Measurements from ENCODE around the gene CEND1.

The CEND1 gene

GRCh38 chr11:811446-812245 lies 21.8 kb upstream of the CEND1 start:
- DNase-seq: no peak

- DNase-seq: no peak
Observed at GRCh38 chr11:810040-810567, 20.2 kb upstream of the CEND1 start.

- peak; percentile 87 for DNase-seq
Observed at GRCh38 chr11:809287-810039, 19.6 kb upstream of the CEND1 start, which contains the start of gene RPLP2. Gene RPLP2, plus strand, starts transcription at chr11:809967. Its CDS starts 268 bp downstream, at chr11:810235.

- no peak for DNase-seq
Observed at GRCh38 chr11:808427-809286, 18.8 kb upstream of the CEND1 start.

- no peak for DNase-seq
Observed at GRCh38 chr11:804599-804964, 14.7 kb upstream of the CEND1 start.

- no peak for DNase-seq
Observed at GRCh38 chr11:803770-804598, 14.1 kb upstream of the CEND1 start.

- no peak for DNase-seq
Observed at GRCh38 chr11:803467-803742, 13.5 kb upstream of the CEND1 start.

GRCh38 chr11:802693-803466 lies 13.0 kb upstream of the CEND1 start:
- DNase-seq: no peak

- no peak for DNase-seq
Observed at GRCh38 chr11:802018-802617, 12.2 kb upstream of the CEND1 start.

GRCh38 chr11:801097-801780 lies 11.3 kb upstream of the CEND1 start:
- DNase-seq: no peak

GRCh38 chr11:800473-800872 lies 10.6 kb upstream of the CEND1 start:
- no peak for DNase-seq

- DNase-seq: no peak
Observed at GRCh38 chr11:799641-800316, 9.9 kb upstream of the CEND1 start.

GRCh38 chr11:798093-798713 lies 8.3 kb upstream of the CEND1 start, which contains the start of gene SLC25A22:
Gene SLC25A22, minus strand, starts transcription at chr11:798281. Its CDS starts 3,275 bp downstream, at chr11:795006.
- DNase-seq: no peak

- peak; percentile 35 for DNase-seq
Observed at GRCh38 chr11:797296-798092, 7.6 kb upstream of the CEND1 start.

GRCh38 chr11:796565-797295 lies 6.8 kb upstream of the CEND1 start:
- no peak for DNase-seq

GRCh38 chr11:795634-796564 lies 6.0 kb upstream of the CEND1 start:
- DNase-seq: no peak

Data from NCI-H2081 treated with DMSO at 0.1 percent for 48 hours (cell line).